Liver (tissue), 3 donors: ENCODE measurements around the gene PLPPR5.

Source experiments
- CTCF ChIP-seq: fragments of 150-350 bp; IDR thresholded peaks from 2 replicates; pipeline ENCODE4 v1.5.1; 2017; ENCODE audit warnings: improper control_type of control experiment, low read depth, low read length; ENCODE audit not compliant: missing input control
- GABPA ChIP-seq, 2 donors: IDR thresholded peaks in 1 of 2; conservative IDR thresholded peaks in 1 of 2; 2 replicates each; pipeline ENCODE4 v1.6.1; 2016; ENCODE audit warnings: antibody characterized with exemption in 2 of 2, mild to moderate bottlenecking in 1 of 2, moderate library complexity in 1 of 2
- HNF4A ChIP-seq, 2 donors: conservative IDR thresholded peaks; 2 replicates each; pipeline ENCODE4 v1.6.1; 2016; ENCODE audit warnings: antibody characterized with exemption in 2 of 2, mild to moderate bottlenecking in 2 of 2
- JUND ChIP-seq, 2 donors: IDR thresholded peaks; 2 replicates each; pipeline ENCODE4 v1.6.1; 2016; ENCODE audit warnings: antibody characterized with exemption in 2 of 2
- MAX ChIP-seq: IDR thresholded peaks from 2 replicates; pipeline ENCODE4 v1.6.1; 2016; ENCODE audit warnings: antibody characterized with exemption
- NR2F2 ChIP-seq: IDR thresholded peaks from 2 replicates; pipeline ENCODE4 v1.6.1; 2016; ENCODE audit warnings: antibody characterized with exemption
- RAD21 ChIP-seq, 2 donors: IDR thresholded peaks; 2 replicates each; pipeline ENCODE4 v1.6.1; 2016; ENCODE audit warnings: antibody characterized with exemption in 2 of 2, mild to moderate bottlenecking in 2 of 2
- RXRA ChIP-seq, 2 donors: IDR thresholded peaks; 2 replicates each; pipeline ENCODE4 v1.6.1; 2017 to 2018; ENCODE audit warnings: antibody characterized with exemption in 2 of 2, mild to moderate bottlenecking in 1 of 2
- SP1 ChIP-seq: IDR thresholded peaks from 2 replicates; pipeline ENCODE4 v1.6.1; 2018; ENCODE audit warnings: antibody characterized with exemption, mild to moderate bottlenecking
- TAF1 ChIP-seq: conservative IDR thresholded peaks from 2 replicates; pipeline ENCODE4 v1.6.1; 2016; ENCODE audit warnings: antibody characterized with exemption, mild to moderate bottlenecking
- YY1 ChIP-seq: IDR thresholded peaks from 2 replicates; pipeline ENCODE4 v1.6.1; 2016; ENCODE audit warnings: antibody characterized with exemption, mild to moderate bottlenecking
- ZBTB33 ChIP-seq: IDR thresholded peaks from 2 replicates; pipeline ENCODE4 v1.6.1; 2016; ENCODE audit warnings: antibody characterized with exemption
- TF ChIP-seq, protein P1 (sequence below): IDR thresholded peaks from 2 replicates; pipeline ENCODE4 v1.6.1; 2016; ENCODE audit warnings: antibody characterized with exemption, mild to moderate bottlenecking
- donor health status: healthy.
- donor health status: healthy.

DNA sequence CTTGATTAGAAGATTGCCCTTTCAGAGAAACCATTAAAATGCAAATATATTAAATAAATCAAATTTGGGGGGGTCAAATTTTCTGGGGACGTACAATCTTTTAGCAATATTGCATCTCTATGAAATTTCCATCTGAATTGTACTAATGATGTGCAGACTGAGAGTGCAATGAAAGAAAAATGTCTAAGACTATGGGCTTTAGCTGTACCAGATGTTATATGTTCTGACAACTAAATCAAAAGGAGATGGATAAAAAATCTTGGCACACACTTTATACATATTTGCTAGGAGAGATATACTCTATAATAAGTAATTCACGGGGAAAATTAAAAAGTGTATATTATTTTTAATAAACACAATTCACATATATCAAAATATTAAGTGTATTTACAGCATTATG, 13.0 kb upstream of the PLPPR5 start:
- TF ChIP-seq CTCF, result no peak
- TF ChIP-seq RAD21 (IDR thresholded peaks at IDR 0.05), result no peak
- no peak for TF ChIP-seq MAX
- no peak for TF ChIP-seq SP1
- TF ChIP-seq GABPA (IDR thresholded peaks at IDR 0.05 in 1 of 2, conservative IDR thresholded peaks at IDR 0.05 in 1 of 2), result no peak
- TF ChIP-seq TAF1, result no peak
- no peak for TF ChIP-seq ZBTB33
- no peak for TF ChIP-seq HNF4A (conservative IDR thresholded peaks at IDR 0.05)
- no peak for TF ChIP-seq RXRA (IDR thresholded peaks at IDR 0.05)
- TF ChIP-seq, protein P1, sequence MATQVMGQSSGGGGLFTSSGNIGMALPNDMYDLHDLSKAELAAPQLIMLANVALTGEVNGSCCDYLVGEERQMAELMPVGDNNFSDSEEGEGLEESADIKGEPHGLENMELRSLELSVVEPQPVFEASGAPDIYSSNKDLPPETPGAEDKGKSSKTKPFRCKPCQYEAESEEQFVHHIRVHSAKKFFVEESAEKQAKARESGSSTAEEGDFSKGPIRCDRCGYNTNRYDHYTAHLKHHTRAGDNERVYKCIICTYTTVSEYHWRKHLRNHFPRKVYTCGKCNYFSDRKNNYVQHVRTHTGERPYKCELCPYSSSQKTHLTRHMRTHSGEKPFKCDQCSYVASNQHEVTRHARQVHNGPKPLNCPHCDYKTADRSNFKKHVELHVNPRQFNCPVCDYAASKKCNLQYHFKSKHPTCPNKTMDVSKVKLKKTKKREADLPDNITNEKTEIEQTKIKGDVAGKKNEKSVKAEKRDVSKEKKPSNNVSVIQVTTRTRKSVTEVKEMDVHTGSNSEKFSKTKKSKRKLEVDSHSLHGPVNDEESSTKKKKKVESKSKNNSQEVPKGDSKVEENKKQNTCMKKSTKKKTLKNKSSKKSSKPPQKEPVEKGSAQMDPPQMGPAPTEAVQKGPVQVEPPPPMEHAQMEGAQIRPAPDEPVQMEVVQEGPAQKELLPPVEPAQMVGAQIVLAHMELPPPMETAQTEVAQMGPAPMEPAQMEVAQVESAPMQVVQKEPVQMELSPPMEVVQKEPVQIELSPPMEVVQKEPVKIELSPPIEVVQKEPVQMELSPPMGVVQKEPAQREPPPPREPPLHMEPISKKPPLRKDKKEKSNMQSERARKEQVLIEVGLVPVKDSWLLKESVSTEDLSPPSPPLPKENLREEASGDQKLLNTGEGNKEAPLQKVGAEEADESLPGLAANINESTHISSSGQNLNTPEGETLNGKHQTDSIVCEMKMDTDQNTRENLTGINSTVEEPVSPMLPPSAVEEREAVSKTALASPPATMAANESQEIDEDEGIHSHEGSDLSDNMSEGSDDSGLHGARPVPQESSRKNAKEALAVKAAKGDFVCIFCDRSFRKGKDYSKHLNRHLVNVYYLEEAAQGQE, result no peak
- TF ChIP-seq NR2F2, result no peak
- no peak for TF ChIP-seq YY1
- no peak for TF ChIP-seq JUND (IDR thresholded peaks at IDR 0.05)
